ENCODE measurements around the gene IRAK1. TPM values are rescaled to one million over a fixed set of nuclear protein-coding genes. Genes with fewer than 3 reads are reported as not detected.

IRAK1 gene
- total RNA-seq, 1 donor: 37.0 TPM

DNA sequence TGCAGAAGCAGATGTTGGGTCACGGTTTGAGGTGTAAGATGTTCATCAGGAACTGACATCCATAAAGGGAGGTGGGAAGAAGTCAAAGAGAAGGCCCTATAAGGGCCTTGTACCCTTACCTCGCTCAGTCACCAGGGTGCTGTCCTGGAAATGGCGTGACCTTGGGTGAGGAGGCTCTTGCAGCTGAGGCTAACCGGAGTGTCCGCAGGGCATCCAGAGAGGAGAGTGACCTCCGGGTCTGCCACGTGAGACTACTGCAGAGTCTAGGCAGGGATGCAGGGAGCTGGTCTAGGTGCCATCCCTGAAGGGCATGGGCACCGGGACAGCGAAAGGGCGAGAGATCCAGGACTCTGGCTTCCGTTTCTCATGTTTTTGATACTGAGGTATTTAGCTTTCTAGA lies 28.7 kb upstream of the IRAK1 start:
- H3K4me1 ChIP-seq (ENCODE audit: insufficient read depth, low read length): peaks cover 11% of the 10 kb centered on the region
- no peak overlapping the region for H3K4me3 ChIP-seq (ENCODE audit: low read length)
- no peaks in the 10 kb centered on the region for H3K9me3 ChIP-seq (ENCODE audit: low read depth, low read length)
- H3K27me3 ChIP-seq (ENCODE audit: insufficient read depth, low read length): no peaks in the 10 kb centered on the region

DNA sequence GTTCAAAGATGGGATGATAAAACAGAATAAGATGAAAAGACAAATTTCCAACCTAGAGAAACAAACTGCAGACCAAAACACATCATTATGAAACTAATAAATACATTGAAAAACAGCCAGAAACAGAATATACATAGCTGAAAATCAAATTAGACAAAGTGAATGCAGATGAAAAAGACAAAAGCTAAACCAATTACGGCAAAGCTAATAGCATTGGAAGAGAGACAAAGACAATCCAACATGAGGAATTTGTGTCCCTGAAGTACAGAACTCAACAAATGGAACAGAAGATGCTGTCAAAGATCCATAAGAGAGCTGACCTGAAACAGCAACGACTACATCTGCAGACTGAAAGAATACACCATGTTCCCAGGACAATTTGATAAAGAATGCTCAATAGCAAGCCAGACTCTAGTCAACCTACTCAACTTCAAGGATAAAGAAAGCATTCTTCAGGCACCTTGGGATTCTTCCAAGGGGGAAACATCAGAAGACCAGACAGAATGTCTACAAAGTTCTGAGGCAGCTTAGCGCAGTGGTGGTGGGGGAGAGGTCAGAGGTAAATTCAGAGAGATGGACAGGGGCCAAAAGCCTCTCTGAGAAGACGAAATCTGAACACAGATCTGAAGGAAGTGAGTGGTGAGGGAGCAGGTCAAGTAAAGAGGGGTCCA lies 27.4 kb upstream of the IRAK1 start:
- Histone ChIP-seq H3K4me1 (ENCODE audit: insufficient read depth, low read length) (peaks cover 12% of the 10 kb centered on the region), H3K9me3 (ENCODE audit: low read depth, low read length) (no peaks in the 10 kb centered on the region), H3K4me3 (ENCODE audit: low read length) (no peak overlapping the region), H3K27me3 (ENCODE audit: insufficient read depth, low read length) (no peaks in the 10 kb centered on the region)

DNA sequence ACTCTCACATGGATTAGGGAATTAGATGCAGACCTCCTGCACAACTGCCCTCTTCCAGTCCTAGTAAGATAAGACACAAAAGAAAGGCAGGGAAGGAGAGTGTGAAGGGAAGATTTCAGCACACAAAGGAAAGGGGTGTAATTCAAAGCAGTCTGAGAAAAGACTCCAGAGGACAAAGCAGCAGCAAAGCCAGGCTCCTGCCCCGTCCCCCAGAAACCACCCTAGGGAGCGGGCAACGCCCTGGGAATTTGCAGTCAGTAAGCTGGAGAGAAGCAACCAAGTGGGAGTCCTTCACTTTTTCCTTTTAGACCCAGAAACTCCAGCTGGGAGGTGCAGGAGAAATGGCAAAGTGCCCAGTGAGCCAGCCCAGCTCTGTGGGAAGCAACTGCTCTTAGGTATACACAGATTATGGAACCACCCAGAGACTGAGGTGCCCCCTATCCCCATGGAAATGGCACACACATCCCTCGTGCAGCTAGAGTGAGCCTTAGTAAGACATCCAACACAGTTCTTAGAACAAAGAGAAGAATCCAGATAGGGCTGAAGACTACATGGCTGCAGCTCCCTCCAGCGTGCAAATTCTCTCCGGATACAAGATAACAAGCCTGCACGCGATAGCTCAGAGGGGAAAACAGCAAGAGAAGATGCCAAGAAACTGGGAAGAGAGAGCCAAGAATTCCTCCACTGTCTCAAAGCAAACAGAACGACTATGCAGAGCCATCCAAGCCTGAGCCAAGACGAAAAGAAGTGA lies 26.5 kb upstream of the IRAK1 start:
- peaks cover 21% of the 10 kb centered on the region for H3K4me1 ChIP-seq (ENCODE audit: insufficient read depth, low read length)
- no peak overlapping the region for H3K4me3 ChIP-seq (ENCODE audit: low read length)
- no peaks in the 10 kb centered on the region for H3K9me3 ChIP-seq (ENCODE audit: low read depth, low read length)
- no peaks in the 10 kb centered on the region for H3K27me3 ChIP-seq (ENCODE audit: insufficient read depth, low read length)

DNA sequence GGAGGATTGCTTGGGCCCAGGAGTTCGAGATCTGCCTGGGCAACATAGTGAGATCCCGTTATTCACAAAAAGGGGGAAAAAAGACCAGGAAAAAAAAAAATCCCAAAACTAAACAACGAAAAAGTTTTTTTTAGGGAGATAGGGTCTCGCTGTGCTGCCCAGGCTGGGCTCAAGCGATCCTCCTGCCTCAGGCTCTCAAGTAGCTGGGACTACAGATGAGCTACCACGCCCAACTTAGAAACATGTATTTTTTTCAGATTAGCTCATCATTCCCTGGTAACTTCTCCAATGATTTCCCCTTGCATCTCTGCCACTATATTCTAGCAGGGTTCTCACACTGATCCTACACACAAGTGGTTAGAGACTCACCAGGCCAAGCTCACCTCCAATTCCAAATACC lies 24.4 kb upstream of the IRAK1 start:
- Histone ChIP-seq H3K4me1 (ENCODE audit: insufficient read depth, low read length) (peaks cover 37% of the 10 kb centered on the region), H3K27me3 (ENCODE audit: insufficient read depth, low read length) (no peaks in the 10 kb centered on the region), H3K9me3 (ENCODE audit: low read depth, low read length) (no peaks in the 10 kb centered on the region), H3K4me3 (ENCODE audit: low read length) (no peak overlapping the region)

DNA sequence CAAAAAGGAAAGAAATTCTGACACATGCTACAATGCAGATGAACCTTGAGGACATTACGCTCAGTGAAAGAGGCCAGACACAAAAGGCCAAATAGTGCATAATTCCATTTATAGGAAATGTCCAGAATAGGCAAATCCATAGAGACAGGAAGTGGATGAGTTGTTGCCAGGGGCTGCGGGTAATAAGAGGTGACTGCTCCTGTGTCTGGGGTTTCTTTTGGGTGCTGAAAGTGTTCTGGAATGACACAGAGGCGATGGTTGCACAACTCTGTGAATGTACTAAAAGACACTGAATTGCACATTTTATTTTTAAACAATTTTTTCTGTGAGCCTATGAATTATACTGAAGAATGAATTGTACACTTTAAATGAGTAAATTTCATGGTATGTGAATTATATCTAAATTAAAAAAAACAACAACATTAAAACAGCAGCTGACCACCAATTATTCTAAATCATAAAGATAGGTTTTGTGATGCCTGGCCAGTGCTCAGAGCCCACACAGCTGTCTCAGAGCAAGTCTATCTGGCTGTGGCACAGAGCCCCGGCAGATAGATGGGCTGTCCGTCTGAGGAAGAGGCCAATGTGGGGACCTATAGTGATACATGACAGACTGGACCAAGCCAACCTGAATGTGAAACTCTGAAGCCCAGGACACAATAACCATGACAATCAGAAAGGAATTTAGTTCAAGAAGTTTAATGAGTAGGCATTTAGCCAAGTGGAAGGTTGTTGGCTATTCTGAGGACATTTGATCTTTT lies 23.5 kb upstream of the IRAK1 start:
- no peaks in the 10 kb centered on the region for H3K27me3 ChIP-seq (ENCODE audit: insufficient read depth, low read length)
- H3K9me3 ChIP-seq (ENCODE audit: low read depth, low read length): no peaks in the 10 kb centered on the region
- peaks cover 41% of the 10 kb centered on the region for H3K4me1 ChIP-seq (ENCODE audit: insufficient read depth, low read length)
- no peak overlapping the region for H3K4me3 ChIP-seq (ENCODE audit: low read length)

DNA sequence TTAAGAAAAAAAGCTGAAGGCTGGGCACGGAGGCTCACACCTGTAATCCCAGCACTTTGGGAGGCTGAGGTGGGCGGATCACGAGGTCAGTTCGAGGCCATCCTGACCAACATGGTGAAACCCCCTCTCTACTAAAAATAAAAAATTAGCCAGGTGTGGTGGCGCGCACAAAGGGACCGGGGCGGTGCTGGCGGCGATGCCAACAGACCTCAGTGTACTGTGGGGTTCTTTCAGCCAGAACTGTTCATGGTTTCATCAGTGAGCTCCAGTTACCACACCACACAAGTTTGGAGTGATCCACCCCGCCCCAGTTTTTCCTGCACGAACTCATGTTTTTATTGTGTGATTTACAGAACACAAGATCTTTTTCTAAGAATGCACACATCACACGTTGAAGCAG lies 21.2 kb upstream of the IRAK1 start:
- Histone ChIP-seq H3K4me3 (ENCODE audit: low read length) (no peak overlapping the region), H3K27me3 (ENCODE audit: insufficient read depth, low read length) (no peaks in the 10 kb centered on the region), H3K4me1 (ENCODE audit: insufficient read depth, low read length) (peaks cover 41% of the 10 kb centered on the region), H3K9me3 (ENCODE audit: low read depth, low read length) (no peaks in the 10 kb centered on the region)

DNA sequence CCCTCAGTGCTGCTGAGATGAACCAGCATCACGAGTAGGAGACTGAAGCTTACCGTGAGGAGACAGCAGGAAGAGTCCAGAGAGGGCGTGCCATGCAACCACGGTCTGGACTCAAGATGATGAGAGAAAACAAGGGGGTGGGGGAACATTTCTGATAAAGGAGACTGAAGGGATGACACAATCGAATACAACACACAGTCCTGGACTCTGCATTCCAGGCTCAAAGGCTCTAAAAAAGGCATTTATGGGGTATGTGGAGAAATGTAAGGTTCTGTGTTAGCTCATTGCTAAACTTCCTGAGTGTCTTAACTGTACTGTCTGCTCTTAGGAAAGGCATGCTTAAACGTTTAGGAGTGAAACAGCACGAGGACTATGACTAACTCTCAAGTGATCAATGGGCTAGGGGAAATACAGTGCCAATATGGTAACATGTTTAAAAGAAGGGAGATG lies 20.6 kb upstream of the IRAK1 start:
- Histone ChIP-seq H3K27me3 (ENCODE audit: insufficient read depth, low read length) (no peaks in the 10 kb centered on the region), H3K9me3 (ENCODE audit: low read depth, low read length) (no peaks in the 10 kb centered on the region), H3K4me3 (ENCODE audit: low read length) (no peak overlapping the region), H3K4me1 (ENCODE audit: insufficient read depth, low read length) (peaks cover 41% of the 10 kb centered on the region)

DNA sequence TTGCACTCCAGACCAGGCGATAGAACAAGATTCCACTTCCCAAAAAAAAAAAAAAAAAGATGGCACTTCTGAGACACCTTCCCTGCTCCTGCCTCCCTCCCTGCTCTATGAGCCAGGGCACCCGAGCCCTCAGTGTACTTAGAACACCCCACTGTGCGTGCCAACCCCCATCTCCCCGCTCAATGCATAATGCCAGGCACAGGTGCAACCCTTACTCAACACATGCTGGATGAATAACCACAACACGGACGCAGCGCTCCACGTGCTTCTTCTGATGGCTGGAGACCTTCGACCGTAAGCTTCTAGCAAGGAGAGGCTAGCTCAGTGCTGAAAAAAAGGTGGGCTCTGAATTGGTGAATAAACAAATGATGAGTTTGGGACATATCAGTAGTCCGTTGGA lies 19.9 kb upstream of the IRAK1 start:
- Histone ChIP-seq H3K9me3 (ENCODE audit: low read depth, low read length) (no peaks in the 10 kb centered on the region), H3K27me3 (ENCODE audit: insufficient read depth, low read length) (no peaks in the 10 kb centered on the region), H3K4me1 (ENCODE audit: insufficient read depth, low read length) (peaks cover 41% of the 10 kb centered on the region), H3K4me3 (ENCODE audit: low read length) (no peak overlapping the region)

DNA sequence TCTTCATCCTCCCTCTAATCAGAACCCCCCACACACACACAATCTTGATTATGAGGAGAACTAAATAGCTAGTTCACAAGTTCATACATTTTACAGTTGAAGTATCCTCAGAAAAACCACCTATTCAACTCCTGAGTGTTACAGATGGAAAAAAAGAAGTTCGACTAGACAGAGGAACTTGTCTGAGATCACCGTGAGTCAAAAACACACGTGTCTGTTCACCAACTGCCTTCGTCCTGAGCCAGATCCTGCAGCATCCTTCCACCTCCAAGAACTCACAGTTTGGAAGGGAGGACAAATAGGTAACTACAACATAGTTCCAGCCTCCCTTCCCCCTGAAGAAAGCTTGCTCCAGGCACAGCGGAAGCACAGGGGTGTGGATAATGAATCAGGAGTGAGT lies 19.0 kb upstream of the IRAK1 start:
- no peaks in the 10 kb centered on the region for H3K9me3 ChIP-seq (ENCODE audit: low read depth, low read length)

DNA sequence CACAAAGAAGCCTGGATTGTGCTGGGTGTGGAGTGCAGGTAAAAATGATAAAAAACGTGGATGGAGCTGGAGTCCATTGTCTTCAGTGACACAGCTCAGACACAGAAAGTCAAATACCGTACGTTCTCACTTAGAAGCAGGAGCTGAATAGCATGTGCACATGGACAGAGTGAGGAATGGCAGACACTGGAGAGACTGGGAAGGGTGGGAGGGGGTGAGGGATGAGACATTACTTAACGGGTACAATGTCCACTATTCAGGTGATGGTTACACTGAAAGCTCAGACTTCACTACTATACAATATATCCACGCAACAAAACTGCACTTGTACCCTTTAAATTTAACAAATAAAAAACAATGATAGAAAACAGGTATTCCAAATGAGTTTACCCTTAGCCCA lies 18.1 kb upstream of the IRAK1 start:
- H3K27me3 ChIP-seq (ENCODE audit: insufficient read depth, low read length): no peaks in the 10 kb centered on the region
- H3K4me1 ChIP-seq (ENCODE audit: insufficient read depth, low read length): peaks cover 35% of the 10 kb centered on the region
- no peaks in the 10 kb centered on the region for H3K9me3 ChIP-seq (ENCODE audit: low read depth, low read length)
- no peak overlapping the region for H3K4me3 ChIP-seq (ENCODE audit: low read length)

More for the DNA sequence above, 19.0 kb upstream of the IRAK1 start:
- Histone ChIP-seq H3K4me3 (ENCODE audit: low read length) (no peak overlapping the region), H3K27me3 (ENCODE audit: insufficient read depth, low read length) (no peaks in the 10 kb centered on the region), H3K4me1 (ENCODE audit: insufficient read depth, low read length) (peaks cover 35% of the 10 kb centered on the region)

DNA sequence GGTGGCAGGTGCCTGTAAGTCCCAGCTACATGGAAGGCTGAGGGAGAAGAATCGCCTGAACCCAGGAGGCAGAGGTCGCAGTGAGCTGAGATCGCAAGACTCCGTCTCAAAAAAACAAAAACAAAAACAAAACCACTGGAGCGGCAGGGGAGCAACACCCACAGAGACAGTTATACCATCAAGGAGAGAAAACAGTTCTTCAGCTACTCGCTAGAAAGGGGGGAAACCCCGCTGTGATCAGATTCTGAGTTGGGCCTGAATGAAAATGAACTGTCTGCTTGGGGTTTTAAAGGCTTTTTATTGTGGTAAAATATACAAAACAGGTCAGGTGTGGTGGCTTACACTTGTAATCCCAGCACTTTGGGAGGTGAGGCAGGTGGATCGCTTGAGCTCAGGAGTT lies 16.8 kb upstream of the IRAK1 start:
- Histone ChIP-seq H3K9me3 (ENCODE audit: low read depth, low read length) (no peaks in the 10 kb centered on the region), H3K4me1 (ENCODE audit: insufficient read depth, low read length) (peaks cover 28% of the 10 kb centered on the region), H3K27me3 (ENCODE audit: insufficient read depth, low read length) (no peaks in the 10 kb centered on the region), H3K4me3 (ENCODE audit: low read length) (no peak overlapping the region)

DNA sequence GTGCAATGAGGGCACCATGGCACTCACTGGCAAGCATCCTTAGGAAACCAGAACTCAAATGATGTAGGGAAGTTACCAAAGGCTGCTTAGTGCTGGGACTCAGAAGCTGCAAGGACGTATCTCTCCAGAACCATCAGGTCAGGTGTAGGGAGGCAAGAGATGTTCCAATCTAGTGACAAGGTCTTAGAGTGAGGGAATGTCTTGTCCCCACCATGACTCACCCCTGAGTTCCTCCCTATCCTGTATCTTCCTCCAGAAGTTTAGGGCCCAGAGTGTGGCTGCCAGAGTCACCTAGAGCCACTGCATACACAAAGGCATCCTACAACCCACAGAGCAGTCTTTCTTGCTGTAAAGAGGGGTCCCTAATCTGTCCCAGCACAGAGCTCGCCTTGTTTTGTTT lies 14.1 kb upstream of the IRAK1 start:
- H3K27me3 ChIP-seq (ENCODE audit: insufficient read depth, low read length): no peaks in the 10 kb centered on the region
- no peaks in the 10 kb centered on the region for H3K9me3 ChIP-seq (ENCODE audit: low read depth, low read length)

DNA sequence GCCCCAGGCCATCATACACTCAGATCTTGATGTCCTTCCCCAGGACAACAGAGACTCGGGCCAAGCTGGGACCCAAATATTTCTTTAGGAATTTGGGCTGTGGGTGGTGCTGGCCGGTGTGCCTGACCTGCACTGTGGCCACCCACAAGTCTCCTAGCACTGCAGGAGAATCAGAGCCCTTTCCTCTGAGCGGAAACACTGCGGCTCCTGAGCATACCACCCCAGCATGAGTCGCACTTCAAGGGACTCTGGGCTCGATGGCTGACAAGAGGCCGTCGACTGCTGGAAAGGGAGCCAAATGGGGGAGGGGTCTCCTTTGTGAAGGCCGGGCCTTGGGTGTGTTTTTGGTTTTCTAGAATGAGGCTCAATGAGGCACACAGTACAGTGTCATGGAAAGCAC lies 13.0 kb upstream of the IRAK1 start:
- no peaks in the 10 kb centered on the region for H3K27me3 ChIP-seq (ENCODE audit: insufficient read depth, low read length)
- no peak overlapping the region for H3K4me3 ChIP-seq (ENCODE audit: low read length)
- no peaks in the 10 kb centered on the region for H3K4me1 ChIP-seq (ENCODE audit: insufficient read depth, low read length)
- H3K9me3 ChIP-seq (ENCODE audit: low read depth, low read length): no peaks in the 10 kb centered on the region

More for the DNA sequence above, 14.1 kb upstream of the IRAK1 start:
- H3K4me1 ChIP-seq (ENCODE audit: insufficient read depth, low read length): peaks cover 2% of the 10 kb centered on the region
- no peak overlapping the region for H3K4me3 ChIP-seq (ENCODE audit: low read length)

DNA sequence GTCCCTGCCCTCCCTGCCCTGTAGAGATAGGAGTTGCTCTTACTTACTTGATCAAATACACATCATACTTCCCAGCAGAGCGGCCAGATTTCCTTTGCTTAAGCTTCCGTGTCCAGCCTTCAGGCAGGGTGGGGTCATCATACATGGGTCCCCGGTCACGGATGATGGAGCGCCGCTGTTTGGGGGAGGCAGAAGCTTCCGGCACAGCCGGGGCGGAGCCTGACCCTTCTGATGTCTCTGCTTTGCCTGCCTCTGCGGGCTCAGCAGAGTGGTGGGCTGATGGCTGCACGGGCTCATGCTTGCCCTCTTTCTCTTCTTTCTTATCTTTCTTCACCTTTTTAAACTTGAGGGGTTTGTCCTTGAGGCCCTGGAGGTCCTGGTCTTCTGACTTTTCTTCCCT lies 12.5 kb upstream of the IRAK1 start:
- H3K27me3 ChIP-seq (ENCODE audit: insufficient read depth, low read length): no peaks in the 10 kb centered on the region
- H3K4me3 ChIP-seq (ENCODE audit: low read length): no peak overlapping the region
- H3K9me3 ChIP-seq (ENCODE audit: low read depth, low read length): no peaks in the 10 kb centered on the region
- H3K4me1 ChIP-seq (ENCODE audit: insufficient read depth, low read length): no peaks in the 10 kb centered on the region

DNA sequence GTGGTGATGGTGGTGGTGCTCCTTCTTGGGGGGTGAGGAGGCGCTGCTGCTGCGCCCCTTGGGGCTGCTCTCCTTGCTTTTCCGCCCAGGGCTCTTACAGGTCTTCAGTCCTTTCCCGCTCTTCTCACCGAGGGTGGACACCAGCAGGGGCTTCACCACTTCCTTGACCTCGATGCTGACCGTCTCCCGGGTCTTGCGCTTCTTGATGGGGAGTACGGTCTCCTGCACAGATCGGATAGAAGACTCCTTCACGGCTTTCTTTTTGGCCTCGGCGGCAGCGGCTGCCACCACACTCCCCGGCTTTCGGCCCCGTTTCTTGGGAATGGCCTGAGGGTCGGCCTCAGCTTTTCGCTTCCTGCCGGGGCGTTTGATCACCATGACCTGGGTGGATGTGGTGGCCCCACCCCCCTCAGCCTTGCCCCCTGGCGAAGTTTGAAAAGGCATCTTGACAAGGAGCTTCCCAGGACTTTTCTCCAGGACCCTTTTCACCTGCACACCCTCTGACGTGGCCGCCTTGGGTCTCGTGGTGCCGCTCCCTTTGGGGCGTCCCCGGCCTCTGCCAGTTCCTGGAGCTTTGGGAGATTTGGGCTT lies 11.1 kb upstream of the IRAK1 start:
- Histone ChIP-seq H3K9me3 (ENCODE audit: low read depth, low read length) (no peaks in the 10 kb centered on the region), H3K27me3 (ENCODE audit: insufficient read depth, low read length) (no peaks in the 10 kb centered on the region), H3K4me1 (ENCODE audit: insufficient read depth, low read length) (no peaks in the 10 kb centered on the region), H3K4me3 (ENCODE audit: low read length) (no peak overlapping the region)

All from mononuclear cell (primary cell).